WTC11 (cell line): Measurements from ENCODE around the gene NKRF. TPM values are rescaled to one million over a fixed set of nuclear protein-coding genes. Genes with fewer than 3 reads are reported as not detected.
A peak's percentile ranks its signal among the peaks of the same experiment; 100 is the strongest.

Source experiments
- ATAC-seq: fragments of 200-7000 bp; cut with Tn5 transposase; 2 replicates; pipeline ENCODE4 v1.10.0; 2021; ENCODE audit warnings: mild to moderate bottlenecking, moderate library complexity
- CTCF ChIA-PET: fragments of 300-600 bp; sonication (Branson Sonifier 250); formaldehyde crosslinking; loops from one replicate; lab custom pipeline; 2021; ENCODE audit warnings: antibody characterized with exemption; lab: Charles Lee
- POLR2A ChIA-PET: fragments of 350-600 bp; sonication (Branson Sonifier 250); formaldehyde crosslinking; loops from one replicate; lab custom pipeline; 2021; ENCODE audit warnings: antibody characterized with exemption; lab: Charles Lee
- DNase-seq: peaks from one replicate; pipeline ENCODE4 v3.0.0; 2021; ENCODE audit warnings: low spot score
- H3K27ac Mint-ChIP-seq: 2 replicates; pipeline ENCODE4 v1.8.0; 2021; ENCODE audit warnings: mixed read lengths
- H3K27me3 Mint-ChIP-seq: 2 replicates; pipeline ENCODE4 v1.8.0; 2021; ENCODE audit warnings: low read depth, mild to moderate bottlenecking, moderate library complexity, mixed read lengths
- H3K36me3 Mint-ChIP-seq: 2 replicates; pipeline ENCODE4 v1.8.0; 2021; ENCODE audit warnings: mixed read lengths
- H3K4me1 Mint-ChIP-seq: 2 replicates; pipeline ENCODE4 v1.8.0; 2022; ENCODE audit warnings: mixed read lengths
- H3K4me3 Mint-ChIP-seq: 2 replicates; pipeline ENCODE4 v1.8.0; 2021; ENCODE audit warnings: mild to moderate bottlenecking, moderate library complexity, mixed read lengths
- H3K9me3 Mint-ChIP-seq: 2 replicates; pipeline ENCODE4 v1.8.0; 2021; ENCODE audit warnings: mixed read lengths
- FOXJ3 ChIP-seq: sonication (generic); formaldehyde crosslinking; IDR thresholded peaks from 2 replicates; pipeline ENCODE4 v1.9.0; 2021; ENCODE audit warnings: missing genetic modification reagents, mild to moderate bottlenecking, borderline replicate concordance
- GABPB1 ChIP-seq: sonication (generic); formaldehyde crosslinking; IDR thresholded peaks from 2 replicates; pipeline ENCODE4 v1.8.1; 2023; ENCODE audit warnings: mild to moderate bottlenecking, missing genetic modification reagents
- GRHL2 ChIP-seq: fragments of 250-450 bp; sonication (Bioruptor Pico); IDR thresholded peaks from 2 replicates; pipeline ENCODE4 v1.8.0; 2022; ENCODE audit warnings: mild to moderate bottlenecking, moderate library complexity; ENCODE audit not compliant: insufficient replicate concordance, severe bottlenecking
- JUN ChIP-seq: sonication (generic); formaldehyde crosslinking; IDR thresholded peaks from 2 replicates; pipeline ENCODE4 v1.8.0; 2023; ENCODE audit warnings: mild to moderate bottlenecking, missing genetic modification reagents
- KAT7 ChIP-seq: sonication (generic); formaldehyde crosslinking; IDR thresholded peaks from 2 replicates; pipeline ENCODE4 v1.8.1; 2023; ENCODE audit warnings: missing genetic modification reagents, mild to moderate bottlenecking, borderline replicate concordance
- MXD4 ChIP-seq: fragments of 250-450 bp; sonication (Bioruptor Pico); IDR thresholded peaks from 2 replicates; pipeline ENCODE4 v1.8.0; 2021; ENCODE audit warnings: mild to moderate bottlenecking, moderate library complexity, borderline replicate concordance
- MYBL2 ChIP-seq: sonication (generic); formaldehyde crosslinking; IDR thresholded peaks from 2 replicates; pipeline ENCODE4 v1.8.1; 2023; ENCODE audit warnings: mild to moderate bottlenecking, moderate library complexity, missing genetic modification reagents
- NFYB ChIP-seq: sonication (generic); formaldehyde crosslinking; conservative IDR thresholded peaks from 2 replicates; pipeline ENCODE4 v1.8.0; 2022; ENCODE audit warnings: low read depth, missing genetic modification reagents
- OVOL2 ChIP-seq: fragments of 250-450 bp; sonication (Bioruptor Pico); IDR thresholded peaks from 2 replicates; pipeline ENCODE4 v1.9.0; 2021; ENCODE audit warnings: mild to moderate bottlenecking, borderline replicate concordance
- RORB ChIP-seq: fragments of 250-450 bp; sonication (Bioruptor Pico); IDR thresholded peaks from 2 replicates; pipeline ENCODE4 v1.9.0; 2021; ENCODE audit warnings: mild to moderate bottlenecking
- TP53 ChIP-seq: sonication (generic); formaldehyde crosslinking; IDR thresholded peaks from 2 replicates; pipeline ENCODE4 v1.8.1; 2023; ENCODE audit warnings: mild to moderate bottlenecking, missing genetic modification reagents
- ZNF671 ChIP-seq: fragments of 250-450 bp; sonication (Bioruptor Pico); IDR thresholded peaks from 2 replicates; pipeline ENCODE4 v1.8.0; 2021; ENCODE audit warnings: mild to moderate bottlenecking
- total RNA-seq: library from RNA; stranded (reverse); gene quantifications from 3 replicates; pipeline ENCODE4 v1.2.3, GENCODE V29; 2021
- TF ChIP-seq, protein P1 (sequence below): sonication (generic); formaldehyde crosslinking; conservative IDR thresholded peaks from 2 replicates; pipeline ENCODE4 v1.8.1; 2022; ENCODE audit warnings: mild to moderate bottlenecking, missing genetic modification reagents
- TF ChIP-seq, protein P2 (sequence below): sonication (generic); formaldehyde crosslinking; IDR thresholded peaks from 2 replicates; pipeline ENCODE4 v1.8.0; 2022; ENCODE audit warnings: missing genetic modification reagents
- TF ChIP-seq, protein P3 (sequence below): sonication (generic); formaldehyde crosslinking; IDR thresholded peaks from 2 replicates; pipeline ENCODE4 v1.8.1; 2022; ENCODE audit warnings: low read depth, mild to moderate bottlenecking, moderate library complexity, missing genetic modification reagents, borderline replicate concordance
- TF ChIP-seq, protein P4 (sequence below): sonication (generic); formaldehyde crosslinking; IDR thresholded peaks from 2 replicates; pipeline ENCODE4 v1.8.1; 2022; ENCODE audit warnings: missing genetic modification reagents, borderline replicate concordance
- TF ChIP-seq, protein P5 (sequence below): sonication (generic); formaldehyde crosslinking; IDR thresholded peaks from 2 replicates; pipeline ENCODE4 v1.8.1; 2022; ENCODE audit warnings: mild to moderate bottlenecking, moderate library complexity, missing genetic modification reagents
- TF ChIP-seq, protein P6 (sequence below): sonication (generic); formaldehyde crosslinking; IDR thresholded peaks from 2 replicates; pipeline ENCODE4 v1.8.1; 2023; ENCODE audit warnings: mild to moderate bottlenecking, missing genetic modification reagents
- TF ChIP-seq, protein P7 (sequence below): sonication (generic); formaldehyde crosslinking; IDR thresholded peaks from 2 replicates; pipeline ENCODE4 v1.8.1; 2023; ENCODE audit warnings: mild to moderate bottlenecking, moderate library complexity, missing genetic modification reagents
- TF ChIP-seq, protein P8 (sequence below): sonication (generic); formaldehyde crosslinking; IDR thresholded peaks from 2 replicates; pipeline ENCODE4 v1.8.1; 2022; ENCODE audit warnings: low read depth, missing genetic modification reagents, borderline replicate concordance

The NKRF gene
- total RNA-seq, 1 experiment from 2014 or later = 15.0 TPM

DNA sequence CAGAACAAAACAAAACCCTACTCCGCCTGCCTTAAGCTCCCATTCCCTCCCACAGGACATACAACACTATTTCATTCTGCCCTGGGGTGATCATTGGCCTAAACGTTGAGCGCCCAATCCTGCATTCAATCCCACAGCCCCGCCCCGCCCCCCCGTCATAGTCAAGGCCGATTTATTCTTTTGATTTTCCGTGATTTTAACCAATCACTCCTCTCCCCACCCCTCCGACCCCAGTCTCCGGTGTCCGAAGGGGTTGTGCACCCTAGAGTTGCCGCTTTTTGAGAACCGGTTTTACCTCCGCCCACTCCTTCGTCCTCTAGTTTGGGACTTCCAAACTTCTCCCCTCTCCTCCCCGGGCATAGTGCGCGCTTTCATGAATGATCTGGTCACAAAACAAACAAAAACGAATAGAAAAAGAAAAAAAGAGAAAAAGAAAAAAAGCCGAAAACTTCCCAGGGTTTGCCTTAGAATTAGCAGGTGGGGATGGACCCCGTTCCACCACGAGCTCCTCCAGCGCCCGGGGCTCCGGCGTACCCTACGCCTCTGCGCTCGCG is 32.3 kb downstream of the NKRF start:
- ChIA-PET POLR2A (interaction anchor here (0.6 to 2.2 kb wide), 4 partner anchors 40 to 184 kb away, joined by 3 to 8 read pairs (median 5); partner anchors contain the start of genes SEPTIN6 and SOWAHD), CTCF (interaction anchor here (0.7 to 2.4 kb wide), 8 partner anchors 9 to 184 kb away, joined by 3 to 15 read pairs (median 6); partner anchors contain the start of genes SOWAHD and STEEP1)
- Mint-ChIP-seq H3K27ac (peak overlapping the region; percentile 92), H3K36me3 (peaks cover 6% of the 10 kb centered on the region), H3K4me3 (peak overlapping the region; percentile 86), H3K27me3 (no peaks in the 10 kb centered on the region), H3K9me3 (peaks cover 13% of the 10 kb centered on the region), H3K4me1 (peaks cover 8% of the 10 kb centered on the region)
- ATAC-seq (peak; percentile 14), DNase-seq (no peak)
- TF ChIP-seq, protein P1, sequence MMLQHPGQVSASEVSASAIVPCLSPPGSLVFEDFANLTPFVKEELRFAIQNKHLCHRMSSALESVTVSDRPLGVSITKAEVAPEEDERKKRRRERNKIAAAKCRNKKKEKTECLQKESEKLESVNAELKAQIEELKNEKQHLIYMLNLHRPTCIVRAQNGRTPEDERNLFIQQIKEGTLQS (CRISPR knock-in tag) = no peak
- TF ChIP-seq MYBL2 (CRISPR knock-in tag) (0 out of 2 replicates have a peak, but pooled peaks have one; percentile 7), FOXJ3 (no peak)
- TF ChIP-seq, protein P2, sequence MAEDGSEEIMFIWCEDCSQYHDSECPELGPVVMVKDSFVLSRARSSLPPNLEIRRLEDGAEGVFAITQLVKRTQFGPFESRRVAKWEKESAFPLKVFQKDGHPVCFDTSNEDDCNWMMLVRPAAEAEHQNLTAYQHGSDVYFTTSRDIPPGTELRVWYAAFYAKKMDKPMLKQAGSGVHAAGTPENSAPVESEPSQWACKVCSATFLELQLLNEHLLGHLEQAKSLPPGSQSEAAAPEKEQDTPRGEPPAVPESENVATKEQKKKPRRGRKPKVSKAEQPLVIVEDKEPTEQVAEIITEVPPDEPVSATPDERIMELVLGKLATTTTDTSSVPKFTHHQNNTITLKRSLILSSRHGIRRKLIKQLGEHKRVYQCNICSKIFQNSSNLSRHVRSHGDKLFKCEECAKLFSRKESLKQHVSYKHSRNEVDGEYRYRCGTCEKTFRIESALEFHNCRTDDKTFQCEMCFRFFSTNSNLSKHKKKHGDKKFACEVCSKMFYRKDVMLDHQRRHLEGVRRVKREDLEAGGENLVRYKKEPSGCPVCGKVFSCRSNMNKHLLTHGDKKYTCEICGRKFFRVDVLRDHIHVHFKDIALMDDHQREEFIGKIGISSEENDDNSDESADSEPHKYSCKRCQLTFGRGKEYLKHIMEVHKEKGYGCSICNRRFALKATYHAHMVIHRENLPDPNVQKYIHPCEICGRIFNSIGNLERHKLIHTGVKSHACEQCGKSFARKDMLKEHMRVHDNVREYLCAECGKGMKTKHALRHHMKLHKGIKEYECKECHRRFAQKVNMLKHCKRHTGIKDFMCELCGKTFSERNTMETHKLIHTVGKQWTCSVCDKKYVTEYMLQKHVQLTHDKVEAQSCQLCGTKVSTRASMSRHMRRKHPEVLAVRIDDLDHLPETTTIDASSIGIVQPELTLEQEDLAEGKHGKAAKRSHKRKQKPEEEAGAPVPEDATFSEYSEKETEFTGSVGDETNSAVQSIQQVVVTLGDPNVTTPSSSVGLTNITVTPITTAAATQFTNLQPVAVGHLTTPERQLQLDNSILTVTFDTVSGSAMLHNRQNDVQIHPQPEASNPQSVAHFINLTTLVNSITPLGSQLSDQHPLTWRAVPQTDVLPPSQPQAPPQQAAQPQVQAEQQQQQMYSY = peak; percentile 90

DNA sequence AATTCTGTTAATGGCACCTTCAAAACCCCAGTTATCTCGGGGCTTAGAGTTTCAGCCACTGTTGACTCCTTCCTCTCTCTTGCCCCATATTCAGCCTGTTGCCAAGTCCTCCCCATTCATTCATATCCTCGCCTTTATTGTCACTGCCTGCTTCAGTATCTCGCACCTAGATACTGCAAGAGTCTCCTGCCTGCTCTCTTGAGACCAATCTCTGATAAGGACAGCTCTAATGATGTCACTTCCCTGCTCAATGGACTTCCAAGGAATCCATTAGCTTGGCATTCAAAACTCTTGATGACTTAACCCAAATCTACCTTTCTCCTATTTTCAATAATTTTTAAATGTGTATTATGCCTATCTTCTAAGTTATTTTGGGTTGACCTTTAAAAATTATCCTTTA is 33.0 kb downstream of the NKRF start:
- no peak for TF ChIP-seq JUN
- no peak for TF ChIP-seq GABPB1 (CRISPR knock-in tag)
- TF ChIP-seq, protein P3, sequence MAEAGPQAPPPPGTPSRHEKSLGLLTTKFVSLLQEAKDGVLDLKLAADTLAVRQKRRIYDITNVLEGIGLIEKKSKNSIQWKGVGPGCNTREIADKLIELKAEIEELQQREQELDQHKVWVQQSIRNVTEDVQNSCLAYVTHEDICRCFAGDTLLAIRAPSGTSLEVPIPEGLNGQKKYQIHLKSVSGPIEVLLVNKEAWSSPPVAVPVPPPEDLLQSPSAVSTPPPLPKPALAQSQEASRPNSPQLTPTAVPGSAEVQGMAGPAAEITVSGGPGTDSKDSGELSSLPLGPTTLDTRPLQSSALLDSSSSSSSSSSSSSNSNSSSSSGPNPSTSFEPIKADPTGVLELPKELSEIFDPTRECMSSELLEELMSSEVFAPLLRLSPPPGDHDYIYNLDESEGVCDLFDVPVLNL = no peak
- no peak for TF ChIP-seq ZNF671 (CRISPR knock-in tag)
- TF ChIP-seq, protein P4, sequence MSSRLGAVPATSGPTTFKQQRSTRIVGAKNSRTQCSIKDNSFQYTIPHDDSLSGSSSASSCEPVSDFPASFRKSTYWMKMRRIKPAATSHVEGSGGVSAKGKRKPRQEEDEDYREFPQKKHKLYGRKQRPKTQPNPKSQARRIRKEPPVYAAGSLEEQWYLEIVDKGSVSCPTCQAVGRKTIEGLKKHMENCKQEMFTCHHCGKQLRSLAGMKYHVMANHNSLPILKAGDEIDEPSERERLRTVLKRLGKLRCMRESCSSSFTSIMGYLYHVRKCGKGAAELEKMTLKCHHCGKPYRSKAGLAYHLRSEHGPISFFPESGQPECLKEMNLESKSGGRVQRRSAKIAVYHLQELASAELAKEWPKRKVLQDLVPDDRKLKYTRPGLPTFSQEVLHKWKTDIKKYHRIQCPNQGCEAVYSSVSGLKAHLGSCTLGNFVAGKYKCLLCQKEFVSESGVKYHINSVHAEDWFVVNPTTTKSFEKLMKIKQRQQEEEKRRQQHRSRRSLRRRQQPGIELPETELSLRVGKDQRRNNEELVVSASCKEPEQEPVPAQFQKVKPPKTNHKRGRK (CRISPR knock-in tag) = no peak
- no peak for TF ChIP-seq NFYB (CRISPR knock-in tag)
- TF ChIP-seq TP53 (CRISPR knock-in tag) = no peak
- TF ChIP-seq RORB = no peak
- TF ChIP-seq, protein P5, sequence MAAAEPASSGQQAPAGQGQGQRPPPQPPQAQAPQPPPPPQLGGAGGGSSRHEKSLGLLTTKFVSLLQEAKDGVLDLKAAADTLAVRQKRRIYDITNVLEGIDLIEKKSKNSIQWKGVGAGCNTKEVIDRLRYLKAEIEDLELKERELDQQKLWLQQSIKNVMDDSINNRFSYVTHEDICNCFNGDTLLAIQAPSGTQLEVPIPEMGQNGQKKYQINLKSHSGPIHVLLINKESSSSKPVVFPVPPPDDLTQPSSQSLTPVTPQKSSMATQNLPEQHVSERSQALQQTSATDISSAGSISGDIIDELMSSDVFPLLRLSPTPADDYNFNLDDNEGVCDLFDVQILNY (CRISPR knock-in tag) = no peak
- no peak for TF ChIP-seq OVOL2 (CRISPR knock-in tag)
- no peak for TF ChIP-seq KAT7 (CRISPR knock-in tag)
- TF ChIP-seq MXD4 (CRISPR knock-in tag) = no peak
- TF ChIP-seq, protein P1 (CRISPR knock-in tag) = no peak
- TF ChIP-seq, protein P6, sequence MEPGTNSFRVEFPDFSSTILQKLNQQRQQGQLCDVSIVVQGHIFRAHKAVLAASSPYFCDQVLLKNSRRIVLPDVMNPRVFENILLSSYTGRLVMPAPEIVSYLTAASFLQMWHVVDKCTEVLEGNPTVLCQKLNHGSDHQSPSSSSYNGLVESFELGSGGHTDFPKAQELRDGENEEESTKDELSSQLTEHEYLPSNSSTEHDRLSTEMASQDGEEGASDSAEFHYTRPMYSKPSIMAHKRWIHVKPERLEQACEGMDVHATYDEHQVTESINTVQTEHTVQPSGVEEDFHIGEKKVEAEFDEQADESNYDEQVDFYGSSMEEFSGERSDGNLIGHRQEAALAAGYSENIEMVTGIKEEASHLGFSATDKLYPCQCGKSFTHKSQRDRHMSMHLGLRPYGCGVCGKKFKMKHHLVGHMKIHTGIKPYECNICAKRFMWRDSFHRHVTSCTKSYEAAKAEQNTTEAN = no peak
- no peak for TF ChIP-seq GRHL2
- TF ChIP-seq, protein P7, sequence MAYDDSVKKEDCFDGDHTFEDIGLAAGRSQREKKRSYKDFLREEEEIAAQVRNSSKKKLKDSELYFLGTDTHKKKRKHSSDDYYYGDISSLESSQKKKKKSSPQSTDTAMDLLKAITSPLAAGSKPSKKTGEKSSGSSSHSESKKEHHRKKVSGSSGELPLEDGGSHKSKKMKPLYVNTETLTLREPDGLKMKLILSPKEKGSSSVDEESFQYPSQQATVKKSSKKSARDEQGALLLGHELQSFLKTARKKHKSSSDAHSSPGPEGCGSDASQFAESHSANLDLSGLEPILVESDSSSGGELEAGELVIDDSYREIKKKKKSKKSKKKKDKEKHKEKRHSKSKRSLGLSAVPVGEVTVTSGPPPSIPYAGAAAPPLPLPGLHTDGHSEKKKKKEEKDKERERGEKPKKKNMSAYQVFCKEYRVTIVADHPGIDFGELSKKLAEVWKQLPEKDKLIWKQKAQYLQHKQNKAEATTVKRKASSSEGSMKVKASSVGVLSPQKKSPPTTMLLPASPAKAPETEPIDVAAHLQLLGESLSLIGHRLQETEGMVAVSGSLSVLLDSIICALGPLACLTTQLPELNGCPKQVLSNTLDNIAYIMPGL (CRISPR knock-in tag) = no peak
- TF ChIP-seq, protein P8, sequence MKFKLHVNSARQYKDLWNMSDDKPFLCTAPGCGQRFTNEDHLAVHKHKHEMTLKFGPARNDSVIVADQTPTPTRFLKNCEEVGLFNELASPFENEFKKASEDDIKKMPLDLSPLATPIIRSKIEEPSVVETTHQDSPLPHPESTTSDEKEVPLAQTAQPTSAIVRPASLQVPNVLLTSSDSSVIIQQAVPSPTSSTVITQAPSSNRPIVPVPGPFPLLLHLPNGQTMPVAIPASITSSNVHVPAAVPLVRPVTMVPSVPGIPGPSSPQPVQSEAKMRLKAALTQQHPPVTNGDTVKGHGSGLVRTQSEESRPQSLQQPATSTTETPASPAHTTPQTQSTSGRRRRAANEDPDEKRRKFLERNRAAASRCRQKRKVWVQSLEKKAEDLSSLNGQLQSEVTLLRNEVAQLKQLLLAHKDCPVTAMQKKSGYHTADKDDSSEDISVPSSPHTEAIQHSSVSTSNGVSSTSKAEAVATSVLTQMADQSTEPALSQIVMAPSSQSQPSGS (CRISPR knock-in tag) = no peak
- TF ChIP-seq MYBL2 (CRISPR knock-in tag) = no peak
- TF ChIP-seq, all 79 proteins: peak for 0
- Mint-ChIP-seq H3K9me3 (peaks cover 13% of the 10 kb centered on the region), H3K36me3 (peaks cover 6% of the 10 kb centered on the region), H3K4me1 (peaks cover 8% of the 10 kb centered on the region), H3K4me3 (peak overlapping the region; percentile 86), H3K27ac (no peak overlapping the region; the same call in 1 of the 2 replicates), H3K27me3 (no peaks in the 10 kb centered on the region)
- ChIA-PET CTCF (interaction anchor here (1.8 to 2.4 kb wide), 3 partner anchors 61 to 185 kb away, joined by 7 to 15 read pairs (median 9); partner anchors contain the start of gene SOWAHD), POLR2A (interaction anchor here (1.9 to 2.2 kb wide), 2 partner anchors 120 to 185 kb away, joined by 7 to 8 read pairs; partner anchors contain the start of genes SEPTIN6 and SOWAHD)
- DNase-seq (no peak), ATAC-seq (no peak)
